Measurements from ENCODE around the gene ATP11B.

ATP11B gene

DNA sequence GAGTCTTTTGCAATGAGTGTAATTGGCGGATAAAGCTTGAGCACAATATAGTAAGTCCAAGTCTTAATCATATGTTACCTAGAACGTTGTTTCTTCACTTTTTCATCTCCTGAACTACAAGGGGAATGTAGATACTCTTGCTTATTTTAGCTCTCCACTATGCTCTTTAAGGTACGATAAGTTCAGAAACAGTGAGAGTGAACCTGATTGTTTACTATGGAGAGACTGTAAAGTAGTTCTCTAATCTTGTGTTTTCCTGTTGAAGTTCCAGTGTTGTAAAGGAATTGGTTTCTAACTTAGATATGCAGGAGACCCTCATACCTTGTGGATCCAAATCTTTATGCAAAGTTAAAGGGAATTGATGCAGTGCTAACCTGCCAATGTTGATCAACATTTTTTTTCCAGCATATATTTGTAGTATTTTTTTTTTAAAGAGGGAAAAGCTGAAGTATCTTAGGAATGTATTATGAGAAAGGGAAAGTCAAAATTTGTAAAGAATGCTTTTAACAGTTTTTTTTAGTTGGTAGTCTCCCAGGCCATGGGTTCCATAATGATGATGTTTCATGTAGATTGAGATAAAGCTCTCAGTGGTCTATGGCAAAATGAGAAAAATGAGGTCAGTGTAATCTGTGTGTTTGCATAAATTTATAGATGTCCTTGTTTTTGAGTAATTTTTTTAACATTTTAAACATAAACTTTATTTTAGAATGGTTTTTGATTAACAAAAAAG lies 14.9 kb downstream of the ATP11B start:
- H3K9ac ChIP-seq (ENCODE audit: low read depth in 1 of 2, low read length in 2 of 2) = no peak overlapping the region
- no peaks in the 10 kb centered on the region for H3K27me3 ChIP-seq (ENCODE audit: control insufficient read depth in 1 of 2, insufficient read depth in 2 of 2, low read length in 2 of 2)
- no peaks in the 10 kb centered on the region for H3K36me3 ChIP-seq (ENCODE audit: control insufficient read depth in 1 of 2, insufficient read depth in 2 of 2, low read length in 2 of 2)
- H3K27ac ChIP-seq (ENCODE audit: low read depth, low read length) = no peak overlapping the region
- no peaks in the 10 kb centered on the region for H3K9me3 ChIP-seq (ENCODE audit: control insufficient read depth in 1 of 2, low read length in 2 of 2)
- H3K4me3 ChIP-seq (ENCODE audit: low read depth in 1 of 2, low read length in 2 of 2) = no peak overlapping the region
- peaks cover 0 to 12% of the 10 kb centered on the region in 2 donors for H3K4me1 ChIP-seq (ENCODE audit: control insufficient read depth in 1 of 2, insufficient read depth in 2 of 2, low read length in 2 of 2)

DNA sequence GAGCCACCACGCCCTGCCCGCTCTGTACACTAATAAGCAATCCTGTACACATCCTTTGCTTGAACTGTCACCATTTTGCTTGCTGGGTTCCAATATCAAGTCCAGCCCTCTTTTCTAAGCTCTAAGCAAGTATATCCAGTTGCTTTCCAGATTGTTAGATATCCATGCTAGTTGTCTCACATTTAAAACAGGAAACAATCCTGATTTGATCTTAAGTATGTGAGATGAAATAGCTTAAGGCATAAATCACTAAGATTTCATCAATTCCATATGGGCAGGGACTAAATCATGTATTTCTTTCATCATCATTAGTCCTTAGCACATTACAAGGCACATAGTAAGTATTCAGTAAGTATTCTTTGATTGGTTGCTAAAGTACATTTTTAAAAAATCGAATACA lies 16.2 kb downstream of the ATP11B start:
- Histone ChIP-seq H3K9ac (ENCODE audit: low read depth in 1 of 2, low read length in 2 of 2) (no peak overlapping the region), H3K4me1 (ENCODE audit: control insufficient read depth in 1 of 2, insufficient read depth in 2 of 2, low read length in 2 of 2) (peaks cover 0 to 12% of the 10 kb centered on the region in 2 donors), H3K27ac (ENCODE audit: low read depth, low read length) (no peak overlapping the region), H3K36me3 (ENCODE audit: control insufficient read depth in 1 of 2, insufficient read depth in 2 of 2, low read length in 2 of 2) (no peaks in the 10 kb centered on the region), H3K27me3 (ENCODE audit: control insufficient read depth in 1 of 2, insufficient read depth in 2 of 2, low read length in 2 of 2) (no peaks in the 10 kb centered on the region), H3K9me3 (ENCODE audit: control insufficient read depth in 1 of 2, low read length in 2 of 2) (no peaks in the 10 kb centered on the region), H3K4me3 (ENCODE audit: low read depth in 1 of 2, low read length in 2 of 2) (no peak overlapping the region)

GRCh38 chr3:182810574-182811268 lies 17.4 kb downstream of the ATP11B start:
- Histone ChIP-seq H3K27me3 (ENCODE audit: control insufficient read depth in 1 of 2, insufficient read depth in 2 of 2, low read length in 2 of 2) (no peaks in the 10 kb centered on the region), H3K9ac (ENCODE audit: low read depth in 1 of 2, low read length in 2 of 2) (no peak overlapping the region), H3K9me3 (ENCODE audit: control insufficient read depth in 1 of 2, low read length in 2 of 2) (no peaks in the 10 kb centered on the region), H3K36me3 (ENCODE audit: control insufficient read depth in 1 of 2, insufficient read depth in 2 of 2, low read length in 2 of 2) (no peaks in the 10 kb centered on the region), H3K4me1 (ENCODE audit: control insufficient read depth in 1 of 2, insufficient read depth in 2 of 2, low read length in 2 of 2) (peaks cover 0 to 19% of the 10 kb centered on the region in 2 donors), H3K4me3 (ENCODE audit: low read depth in 1 of 2, low read length in 2 of 2) (no peak overlapping the region), H3K27ac (ENCODE audit: low read depth, low read length) (no peak overlapping the region)

DNA sequence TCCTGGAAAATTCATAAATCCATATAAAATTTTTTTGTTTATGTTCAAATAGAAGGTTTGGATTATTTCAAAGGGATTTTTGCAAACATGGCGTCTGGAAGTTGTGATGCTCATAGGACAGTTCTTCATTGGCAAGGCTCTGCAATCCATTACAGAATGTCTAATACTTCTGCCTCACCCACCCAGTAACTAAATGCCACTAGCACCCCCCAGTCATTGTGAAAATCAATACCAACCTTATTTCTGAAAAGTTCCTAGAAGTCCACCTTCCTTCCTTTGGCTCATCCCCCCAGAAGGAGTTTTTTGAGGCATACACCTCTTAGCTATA lies 17.9 kb downstream of the ATP11B start:
- H3K27ac ChIP-seq (ENCODE audit: low read depth, low read length) = no peak overlapping the region
- no peaks in the 10 kb centered on the region for H3K36me3 ChIP-seq (ENCODE audit: control insufficient read depth in 1 of 2, insufficient read depth in 2 of 2, low read length in 2 of 2)
- H3K27me3 ChIP-seq (ENCODE audit: control insufficient read depth in 1 of 2, insufficient read depth in 2 of 2, low read length in 2 of 2) = no peaks in the 10 kb centered on the region
- H3K4me1 ChIP-seq (ENCODE audit: control insufficient read depth in 1 of 2, insufficient read depth in 2 of 2, low read length in 2 of 2) = peaks cover 2 to 24% of the 10 kb centered on the region in 2 donors
- H3K9me3 ChIP-seq (ENCODE audit: control insufficient read depth in 1 of 2, low read length in 2 of 2) = no peaks in the 10 kb centered on the region
- no peak overlapping the region for H3K4me3 ChIP-seq (ENCODE audit: low read depth in 1 of 2, low read length in 2 of 2)
- H3K9ac ChIP-seq (ENCODE audit: low read depth in 1 of 2, low read length in 2 of 2) = no peak overlapping the region

DNA sequence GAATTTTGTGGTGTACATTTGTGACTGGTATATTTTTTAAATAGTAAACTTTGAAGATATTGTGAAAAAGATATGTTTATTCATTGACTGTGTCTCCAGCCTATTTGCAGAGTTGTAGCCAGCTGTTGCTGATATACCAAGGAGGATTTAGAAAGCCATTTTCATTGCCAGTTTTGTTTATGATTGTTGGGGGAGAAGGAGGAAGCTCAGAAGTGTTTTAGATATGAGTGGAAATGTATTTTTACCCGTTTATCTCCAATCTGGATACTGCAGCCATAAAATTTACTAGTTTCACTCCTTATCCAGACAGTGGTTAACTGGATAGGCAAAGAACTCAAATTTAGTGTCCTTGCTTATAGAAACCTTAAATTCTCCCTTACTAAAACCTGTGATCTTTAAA lies 18.8 kb downstream of the ATP11B start:
- no peak overlapping the region for H3K27ac ChIP-seq (ENCODE audit: low read depth, low read length)
- peaks cover 6 to 28% of the 10 kb centered on the region in 2 donors for H3K4me1 ChIP-seq (ENCODE audit: control insufficient read depth in 1 of 2, insufficient read depth in 2 of 2, low read length in 2 of 2)
- H3K27me3 ChIP-seq (ENCODE audit: control insufficient read depth in 1 of 2, insufficient read depth in 2 of 2, low read length in 2 of 2) = no peaks in the 10 kb centered on the region
- no peaks in the 10 kb centered on the region for H3K9me3 ChIP-seq (ENCODE audit: control insufficient read depth in 1 of 2, low read length in 2 of 2)
- no peaks in the 10 kb centered on the region for H3K36me3 ChIP-seq (ENCODE audit: control insufficient read depth in 1 of 2, insufficient read depth in 2 of 2, low read length in 2 of 2)
- no peak overlapping the region for H3K4me3 ChIP-seq (ENCODE audit: low read depth in 1 of 2, low read length in 2 of 2)
- H3K9ac ChIP-seq (ENCODE audit: low read depth in 1 of 2, low read length in 2 of 2) = no peak overlapping the region

DNA sequence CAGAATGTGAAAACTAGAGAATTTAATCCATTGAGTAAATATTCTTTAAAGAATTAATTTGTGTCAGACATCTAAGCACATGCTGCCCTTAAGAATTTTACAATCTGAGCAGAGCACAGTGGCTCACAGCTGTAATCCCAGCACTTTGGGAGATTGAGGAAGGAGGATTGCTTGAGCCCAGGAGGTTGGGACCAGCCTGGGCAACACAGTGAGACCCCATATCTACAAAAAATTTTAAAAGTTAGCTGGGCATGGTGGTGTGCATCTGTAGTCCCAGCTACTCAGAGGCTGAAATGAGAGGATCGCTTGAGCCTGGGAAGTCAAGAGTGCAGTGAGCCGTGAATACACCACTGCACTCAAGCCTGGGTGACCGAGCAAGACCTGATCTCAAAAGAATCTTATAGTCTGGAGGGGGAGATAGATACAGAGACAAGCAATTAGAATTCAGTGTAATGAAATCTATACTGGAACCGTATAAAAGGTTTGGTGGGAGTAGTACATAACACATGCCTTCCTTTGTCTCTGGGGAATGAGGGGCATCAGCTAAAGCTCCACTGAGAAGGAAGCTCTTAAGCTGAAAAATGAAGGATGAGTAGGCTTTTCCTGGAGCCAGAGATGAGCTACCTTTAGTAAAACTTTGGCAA lies 21.2 kb downstream of the ATP11B start:
- Histone ChIP-seq H3K9me3 (ENCODE audit: control insufficient read depth in 1 of 2, low read length in 2 of 2) (no peaks in the 10 kb centered on the region), H3K36me3 (ENCODE audit: control insufficient read depth in 1 of 2, insufficient read depth in 2 of 2, low read length in 2 of 2) (no peaks in the 10 kb centered on the region), H3K27me3 (ENCODE audit: control insufficient read depth in 1 of 2, insufficient read depth in 2 of 2, low read length in 2 of 2) (no peaks in the 10 kb centered on the region), H3K4me3 (ENCODE audit: low read depth in 1 of 2, low read length in 2 of 2) (no peak overlapping the region), H3K4me1 (ENCODE audit: control insufficient read depth in 1 of 2, insufficient read depth in 2 of 2, low read length in 2 of 2) (peaks cover 6 to 28% of the 10 kb centered on the region in 2 donors), H3K9ac (ENCODE audit: low read depth in 1 of 2, low read length in 2 of 2) (no peak overlapping the region), H3K27ac (ENCODE audit: low read depth, low read length) (no peak overlapping the region)

GRCh38 chr3:182816181-182816580 lies 22.9 kb downstream of the ATP11B start:
- no peak overlapping the region for H3K9ac ChIP-seq (ENCODE audit: low read depth in 1 of 2, low read length in 2 of 2)
- H3K4me3 ChIP-seq (ENCODE audit: low read depth in 1 of 2, low read length in 2 of 2) = no peak overlapping the region
- H3K27me3 ChIP-seq (ENCODE audit: control insufficient read depth in 1 of 2, insufficient read depth in 2 of 2, low read length in 2 of 2) = no peaks in the 10 kb centered on the region
- no peaks in the 10 kb centered on the region for H3K9me3 ChIP-seq (ENCODE audit: control insufficient read depth in 1 of 2, low read length in 2 of 2)
- no peaks in the 10 kb centered on the region for H3K36me3 ChIP-seq (ENCODE audit: control insufficient read depth in 1 of 2, insufficient read depth in 2 of 2, low read length in 2 of 2)
- peaks cover 6 to 26% of the 10 kb centered on the region in 2 donors for H3K4me1 ChIP-seq (ENCODE audit: control insufficient read depth in 1 of 2, insufficient read depth in 2 of 2, low read length in 2 of 2)
- no peak overlapping the region for H3K27ac ChIP-seq (ENCODE audit: low read depth, low read length)

DNA sequence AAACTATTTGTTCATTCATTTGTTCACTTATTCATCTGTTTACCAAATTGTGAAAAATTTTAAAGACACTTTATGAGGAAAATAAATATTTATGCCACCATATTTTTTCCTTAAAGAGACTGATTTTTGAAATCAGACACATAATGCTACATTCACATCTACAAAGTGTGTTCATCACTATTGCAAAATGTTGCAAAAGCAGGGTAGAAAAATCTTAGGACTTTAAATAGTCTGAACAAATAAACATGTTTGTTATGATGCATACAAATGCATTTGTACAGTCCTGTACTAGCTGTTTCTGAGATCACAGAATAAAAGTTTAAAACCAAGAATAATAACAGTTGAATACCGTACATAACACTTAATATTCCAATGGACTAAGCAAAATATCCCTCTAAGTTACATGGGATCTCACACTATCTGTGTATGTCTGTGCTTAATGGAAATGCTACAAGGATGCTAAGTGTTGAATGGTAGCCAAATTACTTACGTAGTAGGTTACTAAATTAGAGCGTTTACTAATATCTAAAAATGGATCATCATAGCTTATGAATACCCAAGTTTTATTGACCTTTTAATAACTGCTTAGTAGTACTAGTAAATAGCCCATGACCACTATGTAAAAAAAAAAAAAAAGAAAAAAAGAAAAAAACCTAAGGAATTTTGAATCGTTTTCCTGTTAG lies 25.1 kb downstream of the ATP11B start:
- Histone ChIP-seq H3K4me1 (ENCODE audit: control insufficient read depth in 1 of 2, insufficient read depth in 2 of 2, low read length in 2 of 2) (peaks cover 12 to 20% of the 10 kb centered on the region in 2 donors), H3K4me3 (ENCODE audit: low read depth in 1 of 2, low read length in 2 of 2) (no peak overlapping the region)

GRCh38 chr3:182821221-182821981 lies 28.1 kb downstream of the ATP11B start:
- Histone ChIP-seq H3K27ac (ENCODE audit: low read depth, low read length) (no peak overlapping the region), H3K4me1 (ENCODE audit: control insufficient read depth in 1 of 2, insufficient read depth in 2 of 2, low read length in 2 of 2) (peaks cover 6 to 9% of the 10 kb centered on the region in 2 donors), H3K27me3 (ENCODE audit: control insufficient read depth in 1 of 2, insufficient read depth in 2 of 2, low read length in 2 of 2) (no peaks in the 10 kb centered on the region), H3K4me3 (ENCODE audit: low read depth in 1 of 2, low read length in 2 of 2) (no peak overlapping the region), H3K9ac (ENCODE audit: low read depth in 1 of 2, low read length in 2 of 2) (no peak overlapping the region), H3K36me3 (ENCODE audit: control insufficient read depth in 1 of 2, insufficient read depth in 2 of 2, low read length in 2 of 2) (peaks cover 0 to 4% of the 10 kb centered on the region in 2 donors), H3K9me3 (ENCODE audit: control insufficient read depth in 1 of 2, low read length in 2 of 2) (no peaks in the 10 kb centered on the region)

More for the DNA sequence above, 25.1 kb downstream of the ATP11B start:
- H3K27me3 ChIP-seq (ENCODE audit: control insufficient read depth in 1 of 2, insufficient read depth in 2 of 2, low read length in 2 of 2) = no peaks in the 10 kb centered on the region
- no peaks in the 10 kb centered on the region for H3K9me3 ChIP-seq (ENCODE audit: control insufficient read depth in 1 of 2, low read length in 2 of 2)
- peaks cover 0 to 4% of the 10 kb centered on the region in 2 donors for H3K36me3 ChIP-seq (ENCODE audit: control insufficient read depth in 1 of 2, insufficient read depth in 2 of 2, low read length in 2 of 2)
- H3K27ac ChIP-seq (ENCODE audit: low read depth, low read length) = no peak overlapping the region
- no peak overlapping the region for H3K9ac ChIP-seq (ENCODE audit: low read depth in 1 of 2, low read length in 2 of 2)
